ENCODE measurements around the gene STAB2. TPM values are rescaled to one million over a fixed set of nuclear protein-coding genes. Genes with fewer than 3 reads are reported as not detected.

The STAB2 gene
- polyA plus RNA-seq, 3 donors = not detected

DNA sequence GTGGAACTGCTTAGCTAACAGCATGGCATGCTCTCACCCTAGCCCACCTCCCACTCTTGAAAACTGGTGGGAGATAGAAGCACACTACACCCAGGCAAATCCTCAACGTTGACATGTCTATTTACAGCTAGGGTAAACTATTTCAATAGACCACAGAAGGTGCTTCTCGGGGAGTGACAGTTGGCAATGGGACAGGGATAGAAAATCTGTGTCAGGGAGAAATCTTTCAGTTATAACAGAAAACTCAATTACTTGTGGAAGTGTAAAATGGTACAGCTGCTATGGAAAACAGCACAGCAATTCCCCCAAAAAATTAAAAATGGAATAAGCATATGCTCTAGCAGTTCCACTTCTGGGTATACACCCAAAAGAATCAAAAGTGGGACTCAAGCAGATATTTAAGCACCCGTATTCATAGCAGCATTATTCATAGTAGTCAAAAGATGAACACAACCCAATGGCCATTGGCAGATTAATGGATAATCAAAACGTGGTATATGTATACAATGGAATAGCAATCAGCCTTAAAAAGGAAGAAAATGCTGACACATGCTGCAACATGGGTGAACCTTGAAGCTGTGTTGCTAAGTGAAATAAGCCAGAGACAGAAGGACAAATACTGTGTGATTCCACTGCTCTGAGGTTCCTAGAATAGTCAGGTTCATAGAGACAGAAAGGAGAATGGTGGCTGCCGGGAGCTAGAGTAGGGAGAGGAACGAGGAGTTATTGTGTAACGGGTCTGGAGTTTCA, 92.5 kb downstream of the STAB2 start:
- intact Hi-C loops (cut with micrococcal nuclease) = no loop called here
- DNase-seq = no peak
- peaks cover 5 to 8% (median 7%) of the 10 kb centered on the region in 3 donors for H3K27me3 Mint-ChIP-seq (ENCODE audit: low read depth in 3 of 3)
- Histone ChIP-seq H3K79me2 (ENCODE audit: insufficient read depth, low read length) (no peaks in the 10 kb centered on the region), H3K27me3 (ENCODE audit: control insufficient read depth in 2 of 2, insufficient read depth in 2 of 2, low read length in 2 of 2) (no peaks in the 10 kb centered on the region), H3K36me3 (replicated peaks in 1 of 2; ENCODE audit: control insufficient read depth in 1 of 2, insufficient read depth in 2 of 2, low read length in 2 of 2) (no peaks in the 10 kb centered on the region), H3K4me1 (ENCODE audit: control insufficient read depth in 1 of 2, insufficient read depth in 2 of 2, low read length in 2 of 2) (no peaks in the 10 kb centered on the region), H3K9me3 (replicated peaks in 1 of 2; ENCODE audit: control insufficient read depth in 1 of 2, insufficient read depth in 1 of 2, low read length in 2 of 2) (no peaks in the 10 kb centered on the region), H3K9ac (ENCODE audit: insufficient read depth, low read length, poor library complexity, severe bottlenecking) (no peak overlapping the region), H2AFZ (ENCODE audit: insufficient read depth, low read depth, low read length, poor library complexity, severe bottlenecking) (no peak overlapping the region), H3K4me3 (replicated peaks in 1 of 3; ENCODE audit: low read depth in 2 of 3, low read length in 3 of 3) (no peak overlapping the region), H3K4me2 (replicated peaks; ENCODE audit: extremely low read depth, low read length, poor library complexity, severe bottlenecking) (no peak overlapping the region), H4K20me1 (ENCODE audit: insufficient read depth, low read length) (no peaks in the 10 kb centered on the region), H3K27ac (ENCODE audit: low read depth in 1 of 2, low read length in 2 of 2) (no peak overlapping the region)
- no peak overlapping the region for H3K27ac Mint-ChIP-seq
- peaks cover 0 to 3% (median 0%) of the 10 kb centered on the region in 7 donors for H3K9me3 Mint-ChIP-seq
- no peaks in the 10 kb centered on the region for H3K36me3 Mint-ChIP-seq
- H3K4me1 Mint-ChIP-seq = no peaks in the 10 kb centered on the region
- TF ChIP-seq, protein P1, sequence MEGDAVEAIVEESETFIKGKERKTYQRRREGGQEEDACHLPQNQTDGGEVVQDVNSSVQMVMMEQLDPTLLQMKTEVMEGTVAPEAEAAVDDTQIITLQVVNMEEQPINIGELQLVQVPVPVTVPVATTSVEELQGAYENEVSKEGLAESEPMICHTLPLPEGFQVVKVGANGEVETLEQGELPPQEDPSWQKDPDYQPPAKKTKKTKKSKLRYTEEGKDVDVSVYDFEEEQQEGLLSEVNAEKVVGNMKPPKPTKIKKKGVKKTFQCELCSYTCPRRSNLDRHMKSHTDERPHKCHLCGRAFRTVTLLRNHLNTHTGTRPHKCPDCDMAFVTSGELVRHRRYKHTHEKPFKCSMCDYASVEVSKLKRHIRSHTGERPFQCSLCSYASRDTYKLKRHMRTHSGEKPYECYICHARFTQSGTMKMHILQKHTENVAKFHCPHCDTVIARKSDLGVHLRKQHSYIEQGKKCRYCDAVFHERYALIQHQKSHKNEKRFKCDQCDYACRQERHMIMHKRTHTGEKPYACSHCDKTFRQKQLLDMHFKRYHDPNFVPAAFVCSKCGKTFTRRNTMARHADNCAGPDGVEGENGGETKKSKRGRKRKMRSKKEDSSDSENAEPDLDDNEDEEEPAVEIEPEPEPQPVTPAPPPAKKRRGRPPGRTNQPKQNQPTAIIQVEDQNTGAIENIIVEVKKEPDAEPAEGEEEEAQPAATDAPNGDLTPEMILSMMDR (IDR thresholded peaks at IDR 0.05) = no peak
- H3K4me3 Mint-ChIP-seq = no peak overlapping the region
- 72% methylated on average over 2 of the region's 7 CpGs for WGBS (ENCODE audit: insufficient coverage)

DNA sequence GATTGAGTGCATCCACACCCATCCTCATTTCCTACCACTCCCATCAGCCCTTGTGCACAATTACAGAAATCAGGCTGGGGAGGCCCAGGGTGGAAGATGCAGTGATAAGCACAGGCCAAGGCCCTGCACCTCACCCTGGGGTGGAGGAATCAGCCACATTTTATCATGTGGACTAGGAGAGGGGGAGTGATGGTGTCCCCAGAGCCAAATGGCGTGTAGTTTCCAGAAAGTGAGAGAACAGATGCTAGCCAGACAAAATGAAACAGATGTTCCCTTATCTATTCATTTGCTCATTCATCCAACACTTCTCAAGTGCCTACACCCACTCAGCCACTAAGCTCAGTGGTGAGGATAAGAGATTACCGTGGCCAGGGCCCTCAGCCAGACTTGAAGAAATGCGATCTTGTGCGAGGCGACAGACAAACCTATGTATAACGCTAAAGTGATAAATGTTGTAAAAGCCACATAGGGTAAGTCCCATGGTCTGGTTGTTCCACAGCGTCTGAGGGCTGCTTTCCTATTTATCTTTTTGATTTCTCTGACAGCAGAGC, 93.6 kb downstream of the STAB2 start:
- H3K27me3 ChIP-seq (ENCODE audit: control insufficient read depth in 2 of 2, insufficient read depth in 2 of 2, low read length in 2 of 2) = no peaks in the 10 kb centered on the region
- no peak overlapping the region for H3K27ac ChIP-seq (ENCODE audit: low read depth in 1 of 2, low read length in 2 of 2)
- Mint-ChIP-seq H3K4me3 (no peak overlapping the region), H3K4me1 (no peaks in the 10 kb centered on the region), H3K27ac (no peak overlapping the region), H3K9me3 (peaks cover 0 to 3% (median 0%) of the 10 kb centered on the region in 7 donors), H3K27me3 (ENCODE audit: low read depth in 3 of 3) (peaks cover 5 to 13% (median 7%) of the 10 kb centered on the region in 3 donors), H3K36me3 (no peaks in the 10 kb centered on the region)
- H2AFZ ChIP-seq (ENCODE audit: insufficient read depth, low read depth, low read length, poor library complexity, severe bottlenecking) = no peak overlapping the region
- intact Hi-C loops (cut with micrococcal nuclease) = no loop called here
- H4K20me1 ChIP-seq (ENCODE audit: insufficient read depth, low read length) = no peaks in the 10 kb centered on the region
- no peak overlapping the region for H3K4me2 ChIP-seq (replicated peaks; ENCODE audit: extremely low read depth, low read length, poor library complexity, severe bottlenecking)
- H3K9me3 ChIP-seq (replicated peaks in 1 of 2; ENCODE audit: control insufficient read depth in 1 of 2, insufficient read depth in 1 of 2, low read length in 2 of 2) = no peaks in the 10 kb centered on the region
- H3K9ac ChIP-seq (ENCODE audit: insufficient read depth, low read length, poor library complexity, severe bottlenecking) = no peak overlapping the region
- no peak overlapping the region for H3K4me3 ChIP-seq (replicated peaks in 1 of 3; ENCODE audit: low read depth in 2 of 3, low read length in 3 of 3)
- no peaks in the 10 kb centered on the region for H3K79me2 ChIP-seq (ENCODE audit: insufficient read depth, low read length)
- no peaks in the 10 kb centered on the region for H3K4me1 ChIP-seq (ENCODE audit: control insufficient read depth in 1 of 2, insufficient read depth in 2 of 2, low read length in 2 of 2)
- no peak for DNase-seq
- H3K36me3 ChIP-seq (replicated peaks in 1 of 2; ENCODE audit: control insufficient read depth in 1 of 2, insufficient read depth in 2 of 2, low read length in 2 of 2) = no peaks in the 10 kb centered on the region
- TF ChIP-seq, protein P1 (IDR thresholded peaks at IDR 0.05) = no peak
- 83% methylated on average over 3 of the region's 7 CpGs for WGBS (ENCODE audit: insufficient coverage)

Measured in CD14-positive monocyte (primary cell).